ENCODE measurements around the gene ZSWIM4. TPM values are rescaled to one million over a fixed set of nuclear protein-coding genes. Genes with fewer than 3 reads are reported as not detected.
A peak's percentile ranks its signal among the peaks of the same experiment; 100 is the strongest.

ZSWIM4 gene
- polyA plus RNA-seq, 1 of the 3 experiments (the other 2 are of a cell fraction), result 4.7 TPM

GRCh38 chr19:13861392-13861713 lies 66.1 kb downstream of the ZSWIM4 start:
- peaks cover 13% of the 10 kb centered on the region; the same call in 1 of the 2 replicates for H3K79me2 ChIP-seq (ENCODE audit: insufficient read depth)
- peak overlapping the region; percentile 72 for H3K4me2 ChIP-seq
- H3K9me3 ChIP-seq, result no peaks in the 10 kb centered on the region
- DNase-seq, result peak; percentile 25
- 78% methylated on average over 8 of the region's 11 CpGs for WGBS (ENCODE audit: low lambda C conversion rate)
- no peaks in the 10 kb centered on the region for H3K36me3 ChIP-seq (replicated peaks in 1 of 2; ENCODE audit: control insufficient read depth in 1 of 2, insufficient read depth in 2 of 2, low read length in 1 of 2)
- H3K27ac ChIP-seq (ENCODE audit: low read depth in 2 of 2, low read length in 1 of 2), result peak overlapping the region; percentile 82 to 98
- H3K4me3 ChIP-seq (ENCODE audit: low read depth in 2 of 2, low read length in 1 of 2), result peak overlapping the region in 1 of 2 experiments; percentile 61; a peak in 2 of 4 replicates
- ChIA-PET POLR2A (interaction anchor here (0.7 to 2.1 kb wide), 4 partner anchors 13 to 25 kb away, joined by 3 to 9 read pairs (median 6); no protein-coding TSS in a partner anchor), CTCF (interaction anchor here (1.1 to 8.2 kb wide), 12 partner anchors 10 to 272 kb away, joined by 3 to 133 read pairs (median 15); partner anchors contain the start of genes C19orf53 and MRI1)
- peak overlapping the region; percentile 96 for H3K9ac ChIP-seq
- TF ChIP-seq MAX (IDR thresholded peaks at IDR 0.05; ENCODE audit: low read depth) (no peak), USF1 (IDR thresholded peaks at IDR 0.05; ENCODE audit: borderline replicate concordance, low read depth) (no peak), JUND (IDR thresholded peaks at IDR 0.05) (no peak), EZH2phosphoT487 (IDR thresholded peaks at IDR 0.05; ENCODE audit: borderline replicate concordance, low read depth) (no peak), RAD21 (IDR thresholded peaks at IDR 0.05; ENCODE audit: low read length) (no peak), RFX5 (IDR thresholded peaks at IDR 0.05; ENCODE audit: low read length) (no peak), GABPA (IDR thresholded peaks at IDR 0.05; ENCODE audit: low read depth) (no peak), MXI1 (IDR thresholded peaks at IDR 0.05; ENCODE audit: low read depth, low read length) (no peak), SIN3A (IDR thresholded peaks at IDR 0.05; ENCODE audit: borderline replicate concordance, low read depth, low read length) (no peak), NRF1 (IDR thresholded peaks at IDR 0.05; ENCODE audit: low read depth, low read length) (no peak), TCF12 (IDR thresholded peaks at IDR 0.05) (no peak), MEF2A (IDR thresholded peaks at IDR 0.05; ENCODE audit: borderline replicate concordance, low read depth) (no peak)
- no peaks in the 10 kb centered on the region for H3K27me3 ChIP-seq (ENCODE audit: insufficient read depth)
- H2AFZ ChIP-seq (ENCODE audit: low read depth), result no peak overlapping the region
- H3K4me1 ChIP-seq (ENCODE audit: control insufficient read depth in 1 of 2, insufficient read depth in 2 of 2, low read depth in 1 of 2, low read length in 1 of 2), result peaks cover 9 to 17% of the 10 kb centered on the region in 2 experiments; a peak in 3 of 4 replicates
- no peaks in the 10 kb centered on the region for H4K20me1 ChIP-seq (ENCODE audit: insufficient read depth)
- H3F3A ChIP-seq (replicated peaks; ENCODE audit: insufficient read depth), result peaks cover 33% of the 10 kb centered on the region
- no peaks in the 10 kb centered on the region for H3K9me2 ChIP-seq

- ChIA-PET POLR2A (interaction anchor here (0.5 to 2.1 kb wide), 7 partner anchors 15 to 328 kb away, joined by 3 to 9 read pairs (median 4); partner anchors contain the start of genes C19orf53 and MRI1), CTCF (interaction anchor here (0.6 to 8.2 kb wide), 35 partner anchors 9 to 273 kb away, joined by 3 to 133 read pairs (median 6); partner anchors contain the start of genes C19orf53, MRI1 and ZSWIM4)
- TF ChIP-seq YY1 (IDR thresholded peaks at IDR 0.05; ENCODE audit: low read depth) (no peak), MAX (IDR thresholded peaks at IDR 0.05; ENCODE audit: low read depth) (no peak; the same call in 1 of the 2 replicates), EP300 (IDR thresholded peaks at IDR 0.05; ENCODE audit: borderline replicate concordance in 1 of 2, low read depth in 1 of 2, low read length in 1 of 2) (peak; percentile 14 to 69; a peak in 2 of 4 replicates), NRF1 (IDR thresholded peaks at IDR 0.05; ENCODE audit: low read depth, low read length) (no peak), FOXJ3 (CRISPR knock-in tag; IDR thresholded peaks at IDR 0.05) (no peak), GATA2 (CRISPR knock-in tag; IDR thresholded peaks at IDR 0.05) (no peak), EZH2phosphoT487 (IDR thresholded peaks at IDR 0.05; ENCODE audit: borderline replicate concordance, low read depth) (no peak), ZBTB33 (IDR thresholded peaks at IDR 0.05; ENCODE audit: borderline replicate concordance, low read depth) (no peak), RFX5 (IDR thresholded peaks at IDR 0.05; ENCODE audit: low read length) (no peak), SMC3 (IDR thresholded peaks at IDR 0.05; ENCODE audit: low read depth, low read length) (peak; percentile 96), PBX3 (IDR thresholded peaks at IDR 0.05) (peak; percentile 37; the same call in 1 of the 2 replicates), JUND (IDR thresholded peaks at IDR 0.05) (peak; percentile 58; the same call in 1 of the 2 replicates), SIN3A (IDR thresholded peaks at IDR 0.05; ENCODE audit: borderline replicate concordance, low read depth, low read length) (peak; percentile 49; the same call in 1 of the 2 replicates), MEF2A (IDR thresholded peaks at IDR 0.05; ENCODE audit: borderline replicate concordance, low read depth) (no peak), ELF1 (IDR thresholded peaks at IDR 0.05) (no peak), RXRA (IDR thresholded peaks at IDR 0.05; ENCODE audit: borderline replicate concordance, low read depth) (peak; percentile 66; the same call in 1 of the 2 replicates)
Measured at GRCh38 chr19:13861714-13862531, 66.7 kb downstream of the ZSWIM4 start.

More at GRCh38 chr19:13861714-13862531, 66.7 kb downstream of the ZSWIM4 start:
- Histone ChIP-seq H3K9me3 (no peaks in the 10 kb centered on the region), H4K20me1 (ENCODE audit: insufficient read depth) (no peaks in the 10 kb centered on the region), H3K4me1 (ENCODE audit: control insufficient read depth in 1 of 2, insufficient read depth in 2 of 2, low read depth in 1 of 2, low read length in 1 of 2) (peaks cover 9 to 20% of the 10 kb centered on the region in 2 experiments; a peak in 3 of 4 replicates), H3K27ac (ENCODE audit: low read depth in 2 of 2, low read length in 1 of 2) (peak overlapping the region; percentile 82 to 98), H3K36me3 (replicated peaks in 1 of 2; ENCODE audit: control insufficient read depth in 1 of 2, insufficient read depth in 2 of 2, low read length in 1 of 2) (no peaks in the 10 kb centered on the region), H3K4me3 (ENCODE audit: low read depth in 2 of 2, low read length in 1 of 2) (peak overlapping the region; percentile 39 to 61), H2AFZ (ENCODE audit: low read depth) (no peak overlapping the region; the same call in 1 of the 2 replicates), H3K79me2 (ENCODE audit: insufficient read depth) (peaks cover 17% of the 10 kb centered on the region; the same call in 1 of the 2 replicates), H3F3A (replicated peaks; ENCODE audit: insufficient read depth) (peaks cover 34% of the 10 kb centered on the region), H3K27me3 (ENCODE audit: insufficient read depth) (no peaks in the 10 kb centered on the region), H3K9ac (peak overlapping the region; percentile 96), H3K4me2 (peak overlapping the region; percentile 72), H3K9me2 (no peaks in the 10 kb centered on the region)
- WGBS (ENCODE audit: low lambda C conversion rate), result 4% methylated on average over 22 of the region's 27 CpGs
- DNase-seq, result peak; percentile 94

Data from SK-N-SH (cell line).